Suprapubic skin (tissue), 4 donors: ENCODE measurements around the gene ZNF268.

Source experiments
- EP300 ChIP-seq: sonication (generic); formaldehyde crosslinking; IDR thresholded peaks from one replicate; pipeline ENCODE4 v1.6.1; 2017; ENCODE audit warnings: antibody characterized with exemption
- POLR2A ChIP-seq, 2 donors: fragments of 450-650 bp; IDR thresholded peaks; one replicate each; pipeline ENCODE4 v1.6.1; 2017; ENCODE audit warnings: antibody characterized with exemption in 2 of 2, mild to moderate bottlenecking in 2 of 2, moderate library complexity in 2 of 2
- POLR2AphosphoS5 ChIP-seq, 3 donors: sonication (generic); formaldehyde crosslinking; IDR thresholded peaks; one replicate each; pipeline ENCODE4 v1.6.1; 2017; ENCODE audit warnings: antibody characterized with exemption in 3 of 3
- TF ChIP-seq, protein P1 (sequence below), 2 donors: fragments of 200-600 bp in 1 of 2; fragments of 450-650 bp in 1 of 2; sonication (generic) in 1 of 2; IDR thresholded peaks; one replicate each; pipeline ENCODE4 v1.5.1; 2016 to 2019; ENCODE audit warnings: antibody characterized with exemption in 2 of 2, mild to moderate bottlenecking in 1 of 2, moderate library complexity in 1 of 2

- TF ChIP-seq, protein P1, sequence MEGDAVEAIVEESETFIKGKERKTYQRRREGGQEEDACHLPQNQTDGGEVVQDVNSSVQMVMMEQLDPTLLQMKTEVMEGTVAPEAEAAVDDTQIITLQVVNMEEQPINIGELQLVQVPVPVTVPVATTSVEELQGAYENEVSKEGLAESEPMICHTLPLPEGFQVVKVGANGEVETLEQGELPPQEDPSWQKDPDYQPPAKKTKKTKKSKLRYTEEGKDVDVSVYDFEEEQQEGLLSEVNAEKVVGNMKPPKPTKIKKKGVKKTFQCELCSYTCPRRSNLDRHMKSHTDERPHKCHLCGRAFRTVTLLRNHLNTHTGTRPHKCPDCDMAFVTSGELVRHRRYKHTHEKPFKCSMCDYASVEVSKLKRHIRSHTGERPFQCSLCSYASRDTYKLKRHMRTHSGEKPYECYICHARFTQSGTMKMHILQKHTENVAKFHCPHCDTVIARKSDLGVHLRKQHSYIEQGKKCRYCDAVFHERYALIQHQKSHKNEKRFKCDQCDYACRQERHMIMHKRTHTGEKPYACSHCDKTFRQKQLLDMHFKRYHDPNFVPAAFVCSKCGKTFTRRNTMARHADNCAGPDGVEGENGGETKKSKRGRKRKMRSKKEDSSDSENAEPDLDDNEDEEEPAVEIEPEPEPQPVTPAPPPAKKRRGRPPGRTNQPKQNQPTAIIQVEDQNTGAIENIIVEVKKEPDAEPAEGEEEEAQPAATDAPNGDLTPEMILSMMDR (IDR thresholded peaks at IDR 0.05): no peak
- TF ChIP-seq POLR2A (IDR thresholded peaks at IDR 0.05): no peak
- no peak for TF ChIP-seq POLR2AphosphoS5 (IDR thresholded peaks at IDR 0.05)
- TF ChIP-seq EP300: no peak
These were observed 35.9 kb downstream of the ZNF268 start for GRCh38 chr12:133217219-133217618.
